Activated CD4-positive, CD25-positive, alpha-beta regulatory T cell treated with anti-CD3 and anti-CD28 coated beads, Interleukin-2, amount 50 U/mL, for 72 hours (primary cell): ENCODE data around the gene MB.

ENCODE experiments used
- DNase-seq: peaks from one replicate; pipeline ENCODE4 v3.0.0; 2021

The MB gene

DNA sequence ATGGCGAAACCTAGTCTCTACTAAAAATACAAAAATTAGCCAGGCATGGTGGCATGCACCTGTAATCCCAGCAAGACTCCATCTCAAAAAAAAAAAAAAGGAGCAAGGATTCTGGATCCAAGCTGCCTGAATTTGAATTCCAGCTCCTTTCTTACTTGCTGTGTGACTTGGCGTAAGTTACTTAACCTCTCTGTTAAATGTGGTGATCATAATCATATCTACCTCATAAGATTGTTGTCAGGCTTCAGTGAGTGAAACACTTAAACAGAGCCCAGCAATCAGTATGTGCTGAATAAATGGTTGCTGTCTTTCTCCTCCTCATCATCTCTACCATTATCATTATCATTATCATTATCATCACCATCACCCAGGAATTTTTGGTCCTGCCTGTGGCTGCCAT is 2.7 kb downstream of the MB start:
- DNase-seq = no peak

GRCh38 chr22:35612903-35613302 is 4.2 kb downstream of the MB start:
- DNase-seq = no peak

DNA sequence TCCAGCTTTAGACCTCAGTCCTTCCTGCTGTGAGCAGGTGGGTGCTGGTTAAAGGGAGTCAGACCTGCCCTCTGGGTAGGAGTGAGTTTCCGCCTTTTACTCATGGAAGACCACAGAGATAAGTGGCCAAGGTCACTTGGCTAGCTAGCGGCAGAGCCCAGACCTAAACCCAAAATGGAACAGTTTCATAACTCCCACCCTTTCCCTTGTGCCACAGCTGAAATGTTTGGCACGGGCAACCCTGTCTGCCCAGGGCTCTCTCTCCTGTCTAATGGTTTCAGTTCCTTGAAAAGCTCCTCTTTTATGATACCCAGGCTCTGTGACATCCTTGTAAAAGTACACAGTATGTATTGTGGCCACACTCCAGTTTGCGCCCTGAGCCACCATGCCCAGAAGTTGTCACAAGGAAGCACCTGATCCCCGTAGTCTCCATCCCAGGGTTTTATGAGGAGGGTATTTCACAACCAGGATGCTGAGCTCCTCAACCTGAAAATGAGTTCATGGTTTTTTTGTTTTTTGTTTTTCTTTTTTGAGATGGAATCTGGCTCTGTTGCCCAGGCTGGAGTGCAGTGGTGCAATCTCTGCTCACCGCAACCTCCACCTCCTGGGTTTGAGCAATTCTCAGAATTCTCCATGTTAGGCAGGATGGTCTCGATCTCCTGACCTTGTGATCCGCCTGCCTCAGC is 5.1 kb downstream of the MB start:
- no peak for DNase-seq

DNA sequence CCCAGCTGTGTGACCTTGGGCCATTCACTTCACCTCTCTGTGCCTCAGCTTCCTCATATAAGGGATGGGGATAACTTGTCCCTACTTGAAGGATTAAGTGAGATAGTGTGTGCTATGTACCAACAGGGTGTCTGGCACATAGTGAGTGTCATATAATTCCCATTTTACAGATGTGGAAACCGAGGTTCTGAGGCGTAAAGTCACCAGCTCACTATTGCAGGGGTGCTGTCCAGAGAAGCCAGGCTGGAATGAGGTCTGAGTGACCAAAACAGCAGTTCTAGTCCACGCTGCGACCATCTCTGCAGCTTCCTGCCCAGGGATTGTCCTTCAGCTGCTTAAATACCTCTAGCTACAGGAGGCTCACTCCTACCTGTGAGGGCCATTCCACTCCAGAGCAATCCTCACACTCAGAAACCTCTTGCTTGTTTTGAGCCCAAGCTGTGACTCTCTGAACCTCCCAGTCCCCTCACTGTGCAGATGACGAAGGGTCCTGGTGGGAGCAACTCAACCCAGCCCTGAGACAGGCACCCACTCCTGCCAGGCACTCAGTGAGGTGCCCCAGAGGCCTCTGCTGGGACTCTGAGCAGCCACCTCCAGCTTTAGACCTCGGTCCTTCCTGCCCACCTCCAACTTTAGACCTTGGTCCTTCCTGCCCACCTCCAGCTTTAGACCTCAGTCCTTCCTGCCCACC is 5.8 kb downstream of the MB start:
- no peak for DNase-seq

DNA sequence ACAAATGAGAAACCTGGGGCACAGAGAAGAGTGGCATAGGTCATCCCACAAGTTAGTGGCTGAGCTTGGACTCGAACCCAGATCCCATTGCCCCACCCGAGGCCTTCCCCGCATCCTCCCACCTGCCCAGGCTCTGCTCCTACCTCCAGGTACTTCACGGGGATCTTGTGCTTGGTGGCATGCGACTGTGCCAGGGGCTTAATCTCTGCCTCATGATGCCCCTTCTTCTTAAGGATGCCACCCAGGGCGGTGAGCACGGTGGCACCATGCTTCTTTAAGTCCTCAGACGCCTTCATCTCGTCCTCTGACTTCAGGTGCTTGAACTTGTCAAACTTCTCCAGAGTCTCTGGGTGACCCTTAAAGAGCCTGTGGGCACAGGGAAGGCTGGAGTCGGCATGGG is 6.4 kb downstream of the MB start:
- DNase-seq = no peak

- no peak for DNase-seq
Observed at GRCh38 chr22:35609761-35610160, 7.4 kb downstream of the MB start.

- no peak for DNase-seq
Observed at GRCh38 chr22:35609261-35609660, 7.9 kb downstream of the MB start.

DNA sequence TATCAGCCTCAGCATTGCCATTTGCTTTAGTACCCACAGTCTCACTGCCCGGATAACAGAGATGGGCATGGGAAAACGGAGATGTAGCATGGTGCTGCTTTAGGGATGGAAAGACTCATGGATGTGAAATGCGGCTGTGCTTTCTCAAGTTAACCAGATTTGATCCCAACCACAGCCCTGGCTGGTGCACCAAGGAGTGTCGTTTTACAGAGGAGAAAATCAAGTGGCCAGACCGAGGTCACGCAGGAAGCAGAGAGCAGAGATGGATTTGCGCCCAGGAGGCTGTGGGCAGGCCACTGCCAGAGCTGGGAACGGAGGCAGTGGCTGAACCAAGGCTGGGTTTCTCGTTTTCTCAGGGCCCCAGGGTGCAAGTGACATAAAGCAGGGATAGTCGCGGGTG is 9.0 kb downstream of the MB start:
- no peak for DNase-seq

DNA sequence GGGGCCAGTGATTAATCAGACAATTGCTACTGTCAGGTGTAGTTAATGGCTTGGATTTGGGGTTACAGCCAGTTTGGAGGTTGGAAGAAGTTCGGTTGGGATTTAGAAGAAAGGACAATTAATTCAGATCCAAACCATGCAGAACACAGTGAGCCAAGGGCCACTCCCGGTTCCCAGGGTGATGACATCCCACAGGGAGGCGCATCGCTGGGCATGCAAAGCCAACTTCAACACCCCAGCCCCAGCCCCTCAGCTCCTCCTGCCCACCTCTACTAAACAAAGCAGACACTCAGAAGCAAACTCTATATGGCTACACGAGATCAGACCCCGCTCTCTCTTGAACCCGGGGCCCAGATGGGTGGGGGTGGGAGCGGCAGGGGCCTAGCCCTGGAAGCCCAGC is 10.2 kb downstream of the MB start:
- DNase-seq = no peak

DNA sequence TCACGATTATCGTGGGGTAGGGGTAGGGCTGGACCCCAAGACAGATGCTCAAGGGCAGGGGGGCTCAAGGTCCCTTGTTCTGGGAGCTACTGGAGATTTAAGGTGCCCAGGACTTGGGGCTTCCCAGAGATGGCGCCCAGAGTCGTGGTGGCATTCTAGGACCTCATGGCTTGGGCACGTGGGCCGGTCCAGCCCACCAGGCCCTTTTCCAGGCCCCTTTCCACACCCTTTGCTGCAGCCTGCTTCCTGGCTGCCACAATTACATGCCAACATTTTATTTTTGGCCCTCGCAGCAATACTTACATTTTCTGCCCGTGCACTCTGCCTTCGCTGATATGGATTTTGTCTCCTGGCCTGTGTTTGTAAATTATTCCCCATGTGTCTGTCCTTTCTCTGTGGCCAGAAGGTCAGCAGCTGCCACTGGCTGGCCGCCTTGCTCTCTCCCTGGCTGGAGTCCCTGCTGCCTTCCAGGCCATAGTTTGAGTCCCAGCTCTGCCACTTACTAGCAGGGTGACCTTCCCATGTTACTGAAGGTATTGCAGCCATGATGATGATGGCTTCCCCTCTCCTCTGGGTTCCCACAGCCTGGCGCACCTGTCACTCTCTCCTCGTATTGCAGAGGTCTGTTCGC is 11.2 kb downstream of the MB start:
- DNase-seq = no peak

DNA sequence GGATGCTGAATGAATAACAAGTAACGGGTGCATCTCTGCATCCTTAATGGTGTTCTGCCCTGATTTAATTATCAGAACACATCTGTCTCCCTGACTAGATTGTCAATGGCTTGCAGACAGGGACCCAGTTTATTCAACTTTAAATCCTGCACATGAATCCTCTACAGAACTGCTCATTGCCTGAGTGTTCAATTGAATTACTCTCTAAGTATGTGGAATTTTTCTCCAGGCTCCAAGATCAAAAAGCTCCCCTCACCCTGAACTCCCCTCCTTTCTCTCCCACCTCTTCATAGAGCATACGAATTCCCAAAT is 11.8 kb downstream of the MB start:
- no peak for DNase-seq

DNA sequence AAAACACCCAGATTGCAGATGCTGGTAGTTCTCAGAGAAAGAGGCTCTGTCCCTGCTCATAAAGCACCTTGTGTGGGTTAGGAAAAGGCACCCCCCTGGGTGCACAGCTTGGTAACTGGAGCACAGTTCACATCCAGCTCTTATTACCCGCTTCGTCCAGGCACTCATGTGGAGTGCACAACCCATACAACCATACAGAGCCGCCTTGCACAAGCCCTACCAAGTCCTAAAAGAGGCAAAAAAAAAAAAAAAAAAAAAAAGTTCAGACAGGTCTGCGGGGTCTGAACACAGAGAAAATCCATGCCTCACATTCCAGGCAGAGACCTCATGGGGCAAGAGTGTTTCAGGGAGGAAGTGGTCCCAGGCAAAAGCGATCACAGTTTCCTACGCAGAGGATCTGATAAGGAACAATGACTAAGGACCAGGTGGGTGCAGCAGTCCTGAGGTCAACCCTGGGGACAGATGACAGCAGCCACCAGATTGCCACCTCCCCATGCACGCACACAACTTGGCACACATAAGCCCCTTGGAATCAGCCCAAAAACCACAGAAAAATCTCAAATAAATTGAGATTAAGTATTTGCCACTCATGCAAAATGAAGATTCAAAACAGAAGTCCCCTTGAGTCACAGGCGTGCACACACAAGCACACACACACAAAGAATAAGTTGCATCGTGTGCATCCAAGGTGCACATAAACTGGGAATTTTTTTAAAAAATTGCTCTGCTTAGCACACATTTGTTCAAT is 12.3 kb downstream of the MB start:
- DNase-seq = no peak

DNA sequence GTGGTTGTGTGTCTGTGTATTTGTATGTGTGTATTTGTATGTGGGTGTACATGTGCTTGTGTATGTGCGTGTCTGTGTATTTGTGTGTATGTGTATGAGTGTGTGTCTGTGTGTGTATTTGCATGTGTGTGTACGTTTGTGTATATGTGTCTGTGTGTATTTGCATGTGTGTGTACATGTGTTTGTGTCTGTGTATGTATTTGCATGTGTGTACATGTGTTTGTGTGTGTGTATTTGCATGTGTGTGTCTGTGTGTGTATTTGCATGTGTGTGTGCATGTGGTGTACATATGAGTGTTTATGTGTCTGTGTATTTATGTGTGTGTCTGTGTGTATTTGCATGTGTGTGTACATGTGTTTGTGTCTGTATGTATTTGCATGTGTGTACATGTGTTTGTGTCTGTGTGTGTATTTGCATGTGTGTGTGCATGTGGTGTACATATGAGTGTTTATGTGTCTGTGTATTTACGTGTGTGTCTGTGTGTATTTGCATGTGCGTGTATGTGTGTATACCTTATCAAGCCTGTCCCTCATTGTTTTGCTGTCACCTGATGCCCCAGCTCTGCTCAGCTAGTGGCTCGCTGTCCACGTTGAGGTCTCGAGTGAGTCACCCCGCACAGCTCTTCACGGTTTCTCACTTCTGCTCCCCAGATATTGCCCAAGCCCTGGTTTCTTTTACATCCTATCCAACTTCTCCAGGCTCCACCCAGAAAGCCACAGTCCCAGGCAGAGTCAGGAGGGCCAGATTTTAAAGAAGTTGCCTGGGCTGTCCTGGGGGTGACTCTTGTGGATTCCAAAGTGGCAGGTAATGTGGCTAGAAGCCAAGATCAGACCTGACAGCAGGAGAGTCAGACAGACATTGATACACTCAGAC is 15.2 kb downstream of the MB start:
- DNase-seq = no peak

DNA sequence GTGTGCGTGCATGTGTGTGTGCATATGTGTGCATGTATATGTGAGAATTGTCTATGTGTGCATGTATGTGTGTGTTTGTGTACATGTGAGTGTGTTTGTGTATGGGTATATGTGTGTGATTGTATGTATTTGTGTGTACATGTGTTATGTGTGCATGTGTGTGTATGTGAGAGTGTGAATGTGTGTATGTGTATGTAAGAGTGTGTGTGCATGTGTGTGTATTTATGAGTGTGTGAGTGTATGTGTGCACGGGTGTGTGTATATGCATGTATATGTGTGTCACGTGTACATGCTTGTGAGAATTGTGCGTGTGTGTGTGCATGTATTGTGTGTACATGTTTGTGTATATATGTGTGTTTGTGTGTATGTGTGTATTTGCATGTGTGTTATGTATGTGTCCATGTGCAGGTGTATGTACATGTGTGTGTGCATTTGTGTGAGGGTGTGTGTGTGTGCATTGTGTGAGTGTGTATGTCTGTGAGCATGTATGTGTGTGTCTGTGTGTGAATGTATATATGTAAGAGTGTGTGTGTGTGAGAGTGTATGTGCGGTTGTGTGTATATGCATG is 16.0 kb downstream of the MB start:
- DNase-seq = no peak

DNA sequence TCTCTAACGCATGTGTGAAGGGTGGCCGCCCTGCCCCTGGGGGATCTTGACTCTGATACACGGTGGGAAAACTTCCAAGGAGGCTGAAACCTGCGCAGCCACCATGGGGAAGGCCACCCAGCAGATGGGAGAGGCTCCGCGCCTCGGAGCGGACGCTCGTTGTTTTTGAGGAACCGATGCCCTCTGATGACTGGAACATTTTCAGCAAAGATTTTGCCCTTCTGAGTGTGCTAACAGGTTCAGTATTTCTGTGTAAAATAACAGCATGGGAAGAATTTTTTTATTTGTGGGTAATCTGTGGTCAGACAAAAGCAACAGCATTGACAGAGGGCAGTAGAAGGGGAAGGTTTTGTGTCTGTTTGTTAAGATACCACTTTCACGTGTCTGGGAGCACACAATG is 16.7 kb downstream of the MB start:
- DNase-seq = no peak

- DNase-seq = no peak
Observed at GRCh38 chr22:35599364-35599763, 17.8 kb downstream of the MB start.

DNA sequence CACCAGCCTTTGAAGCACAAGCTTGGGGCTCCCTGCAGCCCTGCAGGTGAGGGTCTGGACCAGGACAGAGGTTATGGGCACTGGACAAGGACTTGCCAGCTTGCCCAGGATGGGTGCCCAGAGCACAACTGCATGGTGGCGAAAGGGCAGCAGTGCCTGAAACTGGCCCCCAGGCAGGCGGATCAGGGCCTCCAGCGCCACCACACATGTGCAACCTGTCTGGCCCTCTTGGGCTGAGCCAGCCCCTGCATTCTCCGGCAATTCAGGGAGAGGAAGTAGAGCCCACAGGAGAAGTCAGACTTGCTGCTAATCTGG is 18.8 kb downstream of the MB start:
- DNase-seq = no peak

DNA sequence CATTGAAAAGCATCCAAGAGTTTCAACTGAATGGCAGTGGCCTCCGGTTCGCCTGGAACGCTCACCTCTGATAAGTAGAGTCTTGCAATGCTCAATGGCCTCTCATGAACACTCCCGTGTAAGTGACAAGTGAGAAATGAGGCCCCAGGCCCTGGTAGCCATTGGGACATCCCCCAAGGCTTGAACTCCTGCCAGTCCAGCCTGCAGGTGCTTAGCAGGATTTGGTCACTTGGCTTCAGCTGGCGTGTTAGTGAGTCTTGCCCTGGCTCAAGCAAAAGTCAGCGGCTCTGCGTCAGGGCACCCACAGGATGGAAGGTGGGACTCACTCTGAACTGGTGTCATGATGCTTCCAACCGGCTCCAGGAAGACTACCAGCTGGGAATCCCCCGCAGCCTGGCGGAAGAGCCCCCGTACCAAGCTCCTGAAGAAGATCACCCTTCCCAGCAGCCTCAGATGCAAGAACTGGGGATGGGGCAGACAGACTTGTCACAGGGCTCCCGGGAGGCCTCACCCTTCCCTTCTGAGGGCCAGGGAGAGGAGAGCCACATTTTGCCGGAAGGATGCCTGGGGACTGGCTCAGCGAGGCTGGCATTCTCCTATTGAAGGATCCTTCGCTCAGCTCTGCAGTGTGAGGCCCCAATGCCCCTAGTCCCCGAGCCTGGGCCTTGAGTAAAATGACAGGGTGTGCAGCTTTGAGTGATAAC is 19.3 kb downstream of the MB start:
- DNase-seq = no peak

DNA sequence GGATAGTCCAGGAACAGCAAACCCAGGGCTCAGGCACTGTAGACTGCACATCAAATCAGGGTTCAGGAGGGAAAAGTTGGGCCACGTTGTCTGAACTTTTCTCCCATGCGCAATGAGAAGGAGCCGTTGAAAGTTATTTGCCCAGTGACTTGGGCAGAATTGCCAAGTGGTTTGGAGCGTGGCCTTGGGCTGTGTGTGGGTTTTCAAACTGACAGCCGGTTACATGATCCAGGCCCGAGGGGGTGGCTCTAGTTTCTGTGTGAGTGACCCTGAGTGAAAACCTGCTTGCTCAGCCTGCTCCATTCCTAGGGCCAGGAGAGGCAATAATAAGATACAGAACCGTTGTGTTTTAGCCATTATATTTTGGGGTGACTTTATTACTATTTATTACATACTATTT is 20.3 kb downstream of the MB start:
- DNase-seq = no peak

GRCh38 chr22:35594686-35595085 is 22.4 kb downstream of the MB start:
- no peak for DNase-seq

DNA sequence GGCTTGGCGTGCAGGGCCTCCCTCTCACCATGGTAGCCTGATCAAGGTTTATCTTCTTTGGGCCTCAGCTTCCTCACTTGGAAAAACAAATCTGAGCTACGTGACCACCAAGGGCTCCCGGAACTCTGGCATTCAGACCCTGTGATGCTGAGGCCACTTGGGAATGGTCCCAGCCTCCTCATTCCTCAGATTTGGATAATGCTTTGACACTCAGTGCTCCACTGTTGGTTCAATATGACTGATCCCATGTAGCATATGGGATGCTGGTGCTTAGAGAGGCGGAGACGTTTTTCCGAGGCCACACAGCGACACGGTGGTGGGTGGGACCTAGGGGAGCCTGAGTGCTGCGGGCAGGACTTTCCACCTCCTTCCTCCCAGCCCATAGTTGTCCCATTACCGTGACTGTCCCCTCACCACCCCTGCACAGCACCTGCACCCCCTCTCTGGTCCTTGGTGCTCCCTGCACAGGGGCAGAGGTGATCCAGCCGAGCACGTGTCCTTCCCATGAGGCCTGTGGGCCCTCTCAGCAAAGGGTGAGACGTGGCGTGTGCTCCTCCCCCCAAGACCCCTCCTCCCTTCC is 23.1 kb downstream of the MB start:
- DNase-seq = no peak
